Tibial artery (tissue), 4 donors: ENCODE measurements around the gene TNFRSF1A.

Source experiments
- DNase-seq, 2 donors: peaks; one replicate each; pipeline ENCODE4 v3.0.0-alpha.2; 2019
- H3K27ac ChIP-seq, 2 donors: fragments of 200-600 bp; sonication (generic) in 1 of 2; 1 replicate in 1 of 2; 2 replicates in 1 of 2; pipeline ENCODE4 v1.5.1; 2018 to 2019; ENCODE audit warnings: mild to moderate bottlenecking in 1 of 2
- H3K27me3 ChIP-seq, 2 donors: fragments of 200-600 bp; sonication (generic) in 1 of 2; one replicate each; pipeline versions ENCODE4 v1.5.1 to v1.6.0; 2016 to 2019
- H3K36me3 ChIP-seq, 3 donors: fragments of 200-600 bp; sonication (generic) in 2 of 3; one replicate each; pipeline ENCODE4 v1.5.1; 2016 to 2019; ENCODE audit warnings: mild to moderate bottlenecking in 2 of 3
- H3K4me1 ChIP-seq, 4 donors: fragments of 200-600 bp; sonication (generic) in 2 of 4; 1 replicate in 3 of 4; 2 replicates in 1 of 4; pipeline ENCODE4 v1.5.1; 2016 to 2019
- H3K4me3 ChIP-seq, 2 donors: fragments of 200-600 bp; sonication (generic) in 1 of 2; 1 replicate in 1 of 2; 2 replicates in 1 of 2; pipeline ENCODE4 v1.5.1; 2018 to 2019; ENCODE audit warnings: mild to moderate bottlenecking in 2 of 2
- H3K9me3 ChIP-seq, 3 donors: fragments of 200-600 bp; sonication (generic) in 1 of 3; one replicate each; pipeline ENCODE4 v1.5.1; 2016 to 2019
- intact Hi-C: fragments of 100-400 bp; cut with DNase I; formaldehyde crosslinking; loops from one replicate; pipeline ENCODE4 v1.15.0; 2023; ENCODE audit warnings: low total_unique reads
- TF ChIP-seq, protein P1 (sequence below), 2 experiments: fragments of 200-600 bp in 1 of 2; fragments of 450-650 bp in 1 of 2; IDR thresholded peaks; one replicate each; pipeline ENCODE4 v1.5.1; 2017 to 2019; ENCODE audit warnings: antibody characterized with exemption in 2 of 2, mild to moderate bottlenecking in 1 of 2, moderate library complexity in 1 of 2

TNFRSF1A gene

DNA sequence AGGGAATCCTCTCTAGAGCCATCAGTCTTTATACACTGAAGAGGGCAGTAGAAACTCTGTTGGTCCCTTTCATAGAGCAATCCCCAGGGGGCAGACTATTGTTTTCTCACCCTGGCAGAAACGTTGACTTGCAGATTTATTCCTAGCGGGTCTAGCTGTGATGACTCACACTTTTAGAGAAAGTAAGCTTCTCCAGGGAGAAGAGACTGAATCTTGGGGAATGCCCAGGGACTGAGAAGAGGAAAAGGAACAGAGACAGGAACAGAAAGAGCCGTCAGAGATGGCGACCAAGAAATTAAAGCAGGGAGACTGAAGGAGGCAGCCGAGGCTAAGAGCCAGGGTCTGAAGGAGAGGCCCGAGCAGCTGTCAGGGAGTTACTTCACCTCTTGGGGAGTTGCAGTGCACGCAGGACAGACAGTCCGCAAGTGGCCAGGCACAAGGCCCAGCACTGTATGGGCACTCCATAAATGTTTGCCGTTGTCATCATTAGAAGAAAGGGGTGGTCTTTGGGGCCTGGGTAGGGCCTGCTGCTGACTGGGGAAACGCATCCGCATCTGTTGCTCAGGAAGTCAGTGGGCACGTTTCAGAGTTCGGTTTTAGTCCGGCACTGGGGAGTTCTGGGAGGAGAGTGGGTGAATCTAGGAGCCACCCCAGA is 18.4 kb downstream of the TNFRSF1A start:
- Histone ChIP-seq H3K27ac (peak overlapping the region; percentile 75 to 76), H3K27me3 (no peaks in the 10 kb centered on the region), H3K9me3 (no peaks in the 10 kb centered on the region), H3K4me3 (peak overlapping the region in 1 of 2 donors; percentile 22), H3K4me1 (peaks cover 0 to 56% (median 45%) of the 10 kb centered on the region in 4 donors), H3K36me3 (peaks cover 4 to 13% (median 13%) of the 10 kb centered on the region in 3 donors)
- no peak for DNase-seq
- TF ChIP-seq, protein P1, sequence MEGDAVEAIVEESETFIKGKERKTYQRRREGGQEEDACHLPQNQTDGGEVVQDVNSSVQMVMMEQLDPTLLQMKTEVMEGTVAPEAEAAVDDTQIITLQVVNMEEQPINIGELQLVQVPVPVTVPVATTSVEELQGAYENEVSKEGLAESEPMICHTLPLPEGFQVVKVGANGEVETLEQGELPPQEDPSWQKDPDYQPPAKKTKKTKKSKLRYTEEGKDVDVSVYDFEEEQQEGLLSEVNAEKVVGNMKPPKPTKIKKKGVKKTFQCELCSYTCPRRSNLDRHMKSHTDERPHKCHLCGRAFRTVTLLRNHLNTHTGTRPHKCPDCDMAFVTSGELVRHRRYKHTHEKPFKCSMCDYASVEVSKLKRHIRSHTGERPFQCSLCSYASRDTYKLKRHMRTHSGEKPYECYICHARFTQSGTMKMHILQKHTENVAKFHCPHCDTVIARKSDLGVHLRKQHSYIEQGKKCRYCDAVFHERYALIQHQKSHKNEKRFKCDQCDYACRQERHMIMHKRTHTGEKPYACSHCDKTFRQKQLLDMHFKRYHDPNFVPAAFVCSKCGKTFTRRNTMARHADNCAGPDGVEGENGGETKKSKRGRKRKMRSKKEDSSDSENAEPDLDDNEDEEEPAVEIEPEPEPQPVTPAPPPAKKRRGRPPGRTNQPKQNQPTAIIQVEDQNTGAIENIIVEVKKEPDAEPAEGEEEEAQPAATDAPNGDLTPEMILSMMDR (IDR thresholded peaks at IDR 0.05) = peak; percentile 36 to 52
- intact Hi-C loops = no loop called here

DNA sequence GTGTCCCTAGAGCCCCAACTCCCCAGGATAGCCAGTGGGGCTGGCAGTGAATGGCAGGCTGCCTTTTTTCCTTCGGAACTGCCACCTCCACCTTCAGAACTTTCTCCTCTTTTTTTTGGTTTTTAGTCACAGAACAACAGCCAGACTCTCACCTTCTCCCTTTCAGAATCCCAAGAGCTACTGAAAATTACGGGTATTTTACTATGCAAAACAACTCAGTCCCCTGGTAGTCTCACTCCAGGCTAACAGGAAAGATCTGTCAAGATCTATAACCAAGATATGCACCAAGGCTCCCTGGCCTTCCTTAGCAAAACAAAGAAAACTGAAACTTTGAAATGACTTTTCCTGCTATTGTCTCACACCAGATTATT is 18.9 kb downstream of the TNFRSF1A start:
- Histone ChIP-seq H3K4me1 (peaks cover 0 to 51% (median 43%) of the 10 kb centered on the region in 4 donors), H3K9me3 (no peaks in the 10 kb centered on the region), H3K4me3 (no peak overlapping the region), H3K36me3 (peaks cover 0 to 8% (median 8%) of the 10 kb centered on the region in 3 donors), H3K27ac (peak overlapping the region; percentile 75 to 76), H3K27me3 (no peaks in the 10 kb centered on the region)
- no peak for DNase-seq
- TF ChIP-seq, protein P1 (IDR thresholded peaks at IDR 0.05) = no peak
- intact Hi-C loops = no loop called here

DNA sequence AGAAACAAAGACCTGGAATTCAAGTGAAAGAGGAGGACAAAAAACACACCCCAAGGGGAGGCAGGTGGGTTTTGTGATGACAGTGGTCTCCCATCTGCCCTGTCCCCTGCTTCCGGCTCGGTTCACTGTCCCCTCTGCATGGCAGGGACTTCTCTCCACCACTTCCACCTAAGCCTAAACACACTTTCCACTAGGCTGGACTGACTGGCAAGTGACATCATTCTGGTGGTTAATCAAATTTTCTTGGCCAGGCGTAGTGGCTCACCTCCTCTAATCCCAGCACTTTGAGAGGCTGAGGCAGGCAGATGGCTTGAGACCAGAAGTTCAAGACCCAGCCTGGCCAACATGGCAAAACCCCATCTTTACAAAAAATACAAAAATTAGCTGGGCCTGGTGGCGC is 19.5 kb downstream of the TNFRSF1A start:
- intact Hi-C loops = no loop called here
- H3K4me1 ChIP-seq = peaks cover 0 to 45% (median 37%) of the 10 kb centered on the region in 4 donors
- H3K9me3 ChIP-seq = no peaks in the 10 kb centered on the region
- peaks cover 0 to 2% (median 2%) of the 10 kb centered on the region in 3 donors for H3K36me3 ChIP-seq
- no peak for DNase-seq
- TF ChIP-seq, protein P1 (IDR thresholded peaks at IDR 0.05) = no peak
- no peak overlapping the region for H3K4me3 ChIP-seq
- H3K27ac ChIP-seq = peak overlapping the region; percentile 75 to 76
- H3K27me3 ChIP-seq = no peaks in the 10 kb centered on the region

DNA sequence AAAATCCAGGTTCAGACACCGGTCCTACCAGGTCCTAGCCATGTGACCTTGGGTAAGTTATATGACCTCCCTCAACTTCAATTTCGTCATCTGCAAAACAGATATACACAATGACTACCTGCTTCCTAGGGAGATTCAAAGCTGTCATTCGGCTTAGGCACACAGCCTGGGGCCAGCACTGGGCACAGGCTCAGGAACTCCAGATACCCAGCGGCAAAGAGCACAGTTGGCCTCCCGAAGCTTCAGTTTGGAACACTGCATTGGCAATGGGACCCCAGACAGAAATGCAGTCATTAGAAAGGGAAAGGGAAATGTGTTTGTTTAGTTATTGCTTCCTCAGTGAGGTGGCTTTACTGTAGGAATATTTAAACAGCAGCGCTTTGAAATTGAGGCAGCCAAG is 20.0 kb downstream of the TNFRSF1A start:
- TF ChIP-seq, protein P1 (IDR thresholded peaks at IDR 0.05) = no peak

DNA sequence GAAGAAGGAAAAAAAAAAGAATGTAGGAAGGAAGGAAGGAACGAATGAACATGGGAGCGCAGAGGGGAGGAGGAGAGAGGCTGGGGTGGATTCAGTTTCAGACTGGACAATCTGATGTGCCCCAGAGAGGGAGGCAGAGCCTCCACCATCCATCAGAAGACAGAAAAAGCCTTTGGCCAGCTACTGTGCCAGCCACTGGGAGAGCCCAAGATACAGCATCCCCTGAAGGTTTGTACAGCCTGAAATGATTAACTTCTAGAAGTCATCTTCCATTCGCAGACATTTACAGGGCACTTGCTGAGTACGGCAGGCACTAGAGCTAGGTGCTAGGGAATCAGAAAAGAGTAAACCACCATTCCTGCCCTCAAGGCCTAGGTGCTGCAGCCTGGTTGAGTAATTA is 22.4 kb downstream of the TNFRSF1A start:
- Histone ChIP-seq H3K36me3 (no peaks in the 10 kb centered on the region), H3K27ac (no peak overlapping the region), H3K9me3 (no peaks in the 10 kb centered on the region), H3K4me3 (no peak overlapping the region), H3K27me3 (no peaks in the 10 kb centered on the region), H3K4me1 (peaks cover 0 to 22% (median 20%) of the 10 kb centered on the region in 4 donors)
- TF ChIP-seq, protein P1 (IDR thresholded peaks at IDR 0.05) = no peak
- intact Hi-C loops = no loop called here
- DNase-seq = no peak

More for the DNA sequence above, 20.0 kb downstream of the TNFRSF1A start:
- DNase-seq = no peak
- Histone ChIP-seq H3K4me1 (peaks cover 0 to 40% (median 34%) of the 10 kb centered on the region in 4 donors), H3K27ac (no peak overlapping the region), H3K9me3 (no peaks in the 10 kb centered on the region), H3K27me3 (no peaks in the 10 kb centered on the region), H3K4me3 (no peak overlapping the region), H3K36me3 (no peaks in the 10 kb centered on the region)
- intact Hi-C loops = no loop called here
